Right ventricle myocardium superior (tissue), 1 donor: ENCODE results near the gene SEMA4C. TPM values are rescaled to one million over a fixed set of nuclear protein-coding genes. Genes with fewer than 3 reads are reported as not detected.
A peak's percentile ranks its signal among the peaks of the same experiment; 100 is the strongest.

ENCODE experiments used
- ATAC-seq: fragments of 200-7000 bp; cut with Tn5 transposase; one replicate; pipeline ENCODE4 v1.9.1; 2020; ENCODE audit warnings: mild to moderate bottlenecking; ENCODE audit not compliant: poor library complexity
- DNase-seq: peaks from one replicate; pipeline ENCODE4 v3.0.0-alpha.2; 2020
- intact Hi-C: fragments of 100-400 bp; cut with DNase I; formaldehyde crosslinking; loops from one replicate; pipeline ENCODE4 v1.11.2; 2022
- total RNA-seq: library from RNA; stranded (reverse); fragmentation: NEBNext Ultra II Directional; extraction: Animal tissue kit (Norgen Biotek cat#: 25700); gene quantifications from one replicate; pipeline ENCODE4 v1.2.1, GENCODE V29; 2021
- donor health status: DM: no; HTN: yes; CAD: no; lungs with severe emphysema.

Gene SEMA4C
- total RNA-seq, 1 donor from 2014 or later = 18.2 TPM

DNA sequence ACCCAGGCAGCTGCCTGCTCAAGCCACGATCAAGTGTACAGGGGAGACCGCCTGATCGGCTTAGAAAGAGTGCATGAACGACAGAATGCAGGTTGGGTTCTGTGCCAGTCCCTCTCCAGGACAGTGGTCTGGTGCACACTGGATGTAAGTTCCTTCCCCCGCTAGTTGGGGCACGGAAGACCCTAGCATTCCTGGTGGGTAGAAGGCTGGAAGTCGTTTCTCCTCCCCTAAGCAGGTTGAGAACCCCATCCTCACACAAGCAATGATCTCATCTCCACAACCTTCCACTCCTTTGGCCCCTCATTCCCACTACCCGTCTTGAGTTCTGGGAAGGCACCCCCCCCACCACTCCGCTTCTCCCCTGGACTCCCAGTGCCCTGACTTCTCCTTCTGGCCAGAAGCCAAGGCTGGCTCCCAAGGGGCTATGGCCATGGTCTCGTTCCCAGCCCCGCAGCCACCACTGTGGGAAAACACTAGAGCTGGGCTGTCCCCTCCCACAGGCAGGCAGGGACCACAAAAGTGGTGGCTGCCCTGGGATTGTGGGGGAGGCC lies 10.7 kb downstream of the SEMA4C start:
- peak; percentile 81 for DNase-seq
- ATAC-seq = no peak
- intact Hi-C loops = loop anchor here (2.0 kb wide), 1 partner anchor 92 kb away; no protein-coding TSS in a partner anchor

DNA sequence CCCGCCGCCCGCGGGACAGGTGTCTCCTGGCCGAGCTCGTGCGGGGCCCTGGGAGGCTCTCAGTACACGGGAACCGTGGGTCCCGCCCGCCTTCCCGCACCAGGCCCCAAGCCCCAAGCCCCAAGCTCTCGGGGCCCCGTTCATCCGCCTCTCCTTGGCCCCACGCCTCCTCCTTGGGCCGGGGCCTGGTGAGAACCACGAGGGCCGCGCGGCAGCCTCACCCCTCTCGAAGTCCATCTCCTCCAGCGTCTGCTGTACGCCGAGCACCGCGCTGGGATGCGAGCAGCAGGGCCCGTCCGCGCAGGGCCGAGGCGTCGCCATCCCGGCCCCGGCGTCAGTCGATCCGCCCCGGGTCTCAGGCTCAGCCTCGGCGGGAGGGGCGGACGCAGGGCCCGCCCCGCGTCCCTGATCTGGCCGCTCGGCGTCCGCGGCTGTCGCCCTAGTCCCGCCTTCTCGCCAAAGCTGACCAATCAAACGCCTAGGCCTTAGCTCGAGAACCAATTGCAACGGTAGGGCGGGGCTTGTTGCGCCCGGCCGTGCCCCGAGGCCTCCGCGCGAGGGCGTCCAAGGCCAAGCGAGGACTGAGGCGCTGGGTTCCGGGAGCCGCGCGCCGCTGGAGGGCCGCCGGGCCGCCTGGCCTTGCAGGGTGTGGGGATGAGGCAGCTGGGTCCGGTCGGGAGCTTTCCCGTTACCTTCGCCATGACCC lies 12.1 kb downstream of the SEMA4C start, which contains the start of gene ANKRD39:
Gene ANKRD39, minus strand, starts transcription at position 350 of the 706 bp plus-strand sequence. Its CDS starts 29 bp downstream, at position 321.
- ATAC-seq (peak; percentile 96), DNase-seq (peak; percentile 99)
- intact Hi-C loops = loop anchor here (2.0 kb wide), 1 partner anchor 93 kb away; no protein-coding TSS in a partner anchor

DNA sequence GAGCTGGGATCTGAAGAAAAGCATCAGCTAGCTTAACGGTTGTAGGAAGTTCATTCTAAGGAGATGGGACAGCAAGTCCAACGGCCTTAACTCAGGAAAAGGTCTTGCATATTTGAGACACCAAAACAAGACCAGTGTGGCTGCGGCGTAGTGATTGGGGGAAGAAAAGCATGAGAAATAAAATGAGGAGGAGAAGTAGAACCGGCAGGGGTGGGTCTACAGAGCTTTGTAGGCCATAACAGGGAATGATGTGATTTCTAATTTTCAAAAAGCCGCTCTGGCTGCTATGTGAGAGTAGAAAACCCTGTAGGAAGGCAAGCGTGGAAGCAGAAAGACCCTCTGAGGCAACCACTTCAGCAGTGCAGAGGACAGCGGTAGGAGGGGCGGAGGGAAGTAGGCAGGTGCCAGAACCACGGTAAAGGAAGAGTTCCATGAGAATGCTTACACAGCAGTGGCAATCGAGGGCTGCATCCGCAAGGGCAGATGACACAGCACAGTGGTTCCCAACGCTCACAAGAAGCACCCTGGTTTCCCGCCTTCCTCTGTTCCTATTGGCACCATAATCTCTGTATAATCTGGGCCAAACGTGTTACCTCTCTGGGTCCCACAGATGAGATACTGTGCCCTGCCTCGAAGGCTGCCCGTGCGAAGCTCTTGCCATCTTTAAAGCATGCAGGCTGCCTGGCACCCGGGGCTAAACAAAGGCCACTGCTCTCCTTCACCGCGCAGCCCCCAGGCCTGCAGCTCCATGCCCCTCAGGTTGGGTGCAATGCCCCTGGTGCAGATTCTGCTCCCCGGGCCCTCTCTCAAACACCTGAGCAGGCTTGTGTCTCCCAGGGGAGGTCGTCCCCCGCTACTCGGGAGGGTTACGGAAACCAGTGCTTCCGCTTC lies 12.9 kb downstream of the SEMA4C start:
- DNase-seq (no peak), ATAC-seq (peak; percentile 2)
- intact Hi-C loops = no loop called here

DNA sequence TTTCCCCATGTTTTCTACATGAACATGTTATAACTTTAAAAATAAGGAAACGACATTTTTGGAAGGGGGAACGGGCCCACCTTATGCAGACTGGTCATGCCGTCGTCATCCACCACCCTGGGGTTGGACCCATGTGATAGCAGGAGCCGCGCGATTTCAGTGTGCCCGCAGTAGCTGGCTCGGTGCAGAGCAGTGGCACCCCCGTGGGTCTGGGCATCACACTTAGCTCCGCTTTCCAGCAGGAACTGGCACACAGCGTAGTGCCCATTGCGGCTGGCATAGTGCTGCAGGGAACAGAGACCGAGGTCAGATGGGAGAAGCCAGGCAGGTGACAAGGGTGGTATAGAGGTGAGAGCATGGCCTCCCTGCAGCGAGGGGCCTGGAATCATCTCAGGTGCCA lies 16.6 kb downstream of the SEMA4C start:
- no peak for DNase-seq
- intact Hi-C loops = no loop called here
- ATAC-seq = no peak

DNA sequence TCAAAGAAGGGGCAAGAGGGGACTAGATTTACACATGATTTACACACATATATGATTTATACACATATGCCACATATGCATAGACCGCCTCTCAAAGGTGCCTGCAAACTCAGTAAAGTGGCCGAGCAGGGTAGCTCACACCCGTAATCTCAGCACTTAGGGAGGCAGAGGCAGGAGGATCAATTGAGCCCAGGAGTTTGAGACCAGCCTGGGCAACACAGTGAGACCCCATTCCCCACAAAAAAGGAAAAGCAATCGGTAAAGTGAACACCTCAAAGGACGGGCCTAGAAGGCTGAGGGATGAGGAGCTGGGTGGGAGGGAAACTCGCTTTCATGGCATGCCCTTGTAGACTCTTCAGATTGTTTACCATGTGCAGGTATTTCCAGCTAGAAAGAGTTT lies 17.2 kb downstream of the SEMA4C start:
- intact Hi-C loops = no loop called here
- ATAC-seq (no peak), DNase-seq (no peak)

DNA sequence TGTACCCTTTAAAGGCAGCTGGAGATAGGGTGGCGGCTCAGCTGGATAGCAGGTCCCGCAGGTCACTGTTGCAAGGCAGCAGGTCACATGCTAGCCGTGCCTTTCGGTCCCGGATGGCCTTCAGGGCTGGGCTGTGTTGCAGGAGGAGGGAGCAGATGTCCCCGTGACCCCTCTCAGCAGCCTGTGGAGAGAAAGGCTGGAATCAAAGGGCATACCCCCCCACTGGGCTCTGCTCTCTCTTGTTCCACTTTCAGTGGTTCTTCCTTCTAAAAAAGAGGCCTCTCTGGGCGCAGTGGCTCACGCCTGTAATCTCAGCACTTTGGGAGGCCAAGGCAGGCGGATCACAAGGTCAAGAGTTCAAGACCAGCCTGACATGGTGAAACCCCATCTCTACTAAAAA lies 21.6 kb downstream of the SEMA4C start:
- DNase-seq = no peak
- intact Hi-C loops = no loop called here
- peak; percentile 24 for ATAC-seq

DNA sequence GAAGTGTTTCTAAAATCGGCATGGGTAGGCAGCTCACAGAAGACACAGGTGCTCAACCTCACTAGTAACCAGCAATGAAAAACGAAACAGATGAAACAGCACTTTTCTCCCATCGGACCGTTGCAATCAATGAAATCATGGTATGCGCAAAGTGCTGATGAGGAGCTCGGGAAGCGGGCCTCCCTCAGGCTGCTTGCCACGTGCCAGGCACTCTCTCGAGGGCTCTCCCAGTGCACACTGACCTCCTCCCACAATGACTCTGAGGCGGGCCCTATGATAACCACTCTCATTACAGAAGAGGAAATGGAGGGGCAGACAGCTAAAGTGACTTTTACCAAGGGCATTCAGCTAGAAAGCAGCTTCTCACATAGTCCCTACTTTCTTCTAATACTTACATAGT lies 22.3 kb downstream of the SEMA4C start:
- ATAC-seq = no peak

DNA sequence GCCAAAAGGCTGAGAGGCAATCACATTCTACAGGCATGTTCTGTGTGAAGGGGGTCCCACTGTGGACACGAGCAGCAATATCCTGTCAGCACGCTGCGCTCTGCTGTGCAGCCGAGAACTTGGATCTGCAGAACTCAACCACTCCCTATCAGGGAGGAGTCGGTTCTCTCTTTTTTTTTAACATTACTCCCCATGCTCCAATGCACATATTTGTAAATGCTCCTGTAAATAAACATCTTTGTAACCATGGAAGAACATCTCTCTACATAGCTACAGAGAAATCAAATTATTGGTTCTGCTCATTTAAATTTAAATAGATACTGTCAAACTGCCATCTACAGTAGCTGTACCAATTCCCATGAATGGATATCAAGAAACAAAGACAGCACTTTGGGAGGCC lies 23.1 kb downstream of the SEMA4C start:
- ATAC-seq (no peak), DNase-seq (no peak)
- intact Hi-C loops = no loop called here

More for the DNA sequence above, 22.3 kb downstream of the SEMA4C start:
- no peak for DNase-seq
- intact Hi-C loops = no loop called here

DNA sequence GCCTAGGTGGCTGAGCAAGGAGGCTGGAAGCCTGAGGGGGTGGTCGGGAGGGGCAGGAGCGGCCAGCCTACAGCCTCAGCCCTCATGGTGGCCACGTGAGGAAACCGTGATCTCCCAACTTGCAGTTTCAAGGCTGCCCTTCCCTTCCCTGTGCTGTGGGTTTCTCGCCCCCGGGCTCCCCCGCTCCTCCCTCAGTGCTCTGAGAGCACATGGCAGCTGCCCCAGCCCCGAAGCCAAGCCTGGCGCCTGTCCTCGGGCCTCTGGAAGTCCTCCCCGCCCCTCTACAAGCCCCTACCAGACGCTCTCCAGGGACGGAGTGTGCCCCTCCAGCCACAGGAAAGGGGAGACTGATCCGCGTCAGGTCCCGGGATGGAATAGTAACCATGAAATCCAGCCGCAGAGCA lies 25.5 kb downstream of the SEMA4C start:
- ATAC-seq (no peak), DNase-seq (no peak)
- intact Hi-C loops = no loop called here

DNA sequence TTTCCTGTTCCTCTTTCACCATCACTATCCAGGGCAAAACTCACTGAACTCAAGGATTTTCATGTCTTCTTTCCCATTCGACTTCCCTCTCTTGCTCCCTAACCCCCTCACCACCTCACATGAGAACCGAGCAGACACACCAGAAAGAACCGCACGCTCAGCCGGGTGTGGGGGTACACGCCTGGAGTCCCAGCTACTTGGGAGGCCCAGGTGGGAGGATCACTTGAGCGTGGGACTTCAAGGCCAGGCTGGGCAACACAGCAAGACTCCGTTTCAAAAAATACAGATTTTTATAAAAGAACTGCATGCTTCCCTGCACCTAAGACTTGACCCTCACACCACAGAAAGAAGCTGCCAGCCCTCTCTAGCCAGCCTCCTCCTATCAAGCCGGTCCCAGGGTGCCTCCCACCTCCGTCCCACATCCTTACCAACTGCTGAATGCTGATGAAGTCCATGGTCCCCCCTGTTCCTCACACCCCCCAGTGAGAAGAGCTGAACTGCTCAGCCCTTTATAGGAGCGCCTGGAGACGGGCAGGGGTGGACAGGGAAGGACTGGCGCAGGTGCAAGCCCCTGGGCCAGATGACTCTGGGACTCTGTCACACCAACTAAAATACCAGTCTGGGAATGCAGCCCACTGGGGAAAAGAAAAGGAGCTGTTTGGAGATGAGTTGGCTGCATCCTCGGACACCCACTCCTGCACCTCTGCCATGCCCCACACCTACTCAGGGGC lies 26.2 kb downstream of the SEMA4C start, which contains the start of gene ANKRD23:
Gene ANKRD23, minus strand, starts transcription at position 484 of the 731 bp plus-strand sequence. Its CDS starts 29 bp downstream, at position 455.
- intact Hi-C loops = no loop called here
- DNase-seq (no peak), ATAC-seq (peak; percentile 38)

DNA sequence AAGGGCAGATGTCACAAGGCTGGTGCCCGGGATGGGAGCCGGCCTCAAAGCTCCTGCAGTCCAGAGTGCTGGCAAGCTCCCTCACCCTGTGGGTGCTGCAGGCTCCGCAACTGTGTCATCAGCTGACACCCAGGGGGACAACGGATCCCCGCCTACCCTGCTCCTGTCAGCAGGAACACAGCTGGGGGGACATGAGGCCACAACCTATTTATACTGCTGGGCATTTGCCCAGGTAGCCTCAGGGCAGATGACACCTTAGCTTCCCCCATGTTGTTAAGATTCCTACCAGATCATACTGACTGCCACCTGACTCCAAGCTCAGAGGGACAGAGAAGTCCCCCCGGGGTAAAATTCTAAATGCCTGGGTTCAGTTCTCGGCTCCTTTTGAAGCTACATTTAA lies 27.3 kb downstream of the SEMA4C start:
- peak; percentile 83 for ATAC-seq
- DNase-seq = peak; percentile 79
- intact Hi-C loops = no loop called here

DNA sequence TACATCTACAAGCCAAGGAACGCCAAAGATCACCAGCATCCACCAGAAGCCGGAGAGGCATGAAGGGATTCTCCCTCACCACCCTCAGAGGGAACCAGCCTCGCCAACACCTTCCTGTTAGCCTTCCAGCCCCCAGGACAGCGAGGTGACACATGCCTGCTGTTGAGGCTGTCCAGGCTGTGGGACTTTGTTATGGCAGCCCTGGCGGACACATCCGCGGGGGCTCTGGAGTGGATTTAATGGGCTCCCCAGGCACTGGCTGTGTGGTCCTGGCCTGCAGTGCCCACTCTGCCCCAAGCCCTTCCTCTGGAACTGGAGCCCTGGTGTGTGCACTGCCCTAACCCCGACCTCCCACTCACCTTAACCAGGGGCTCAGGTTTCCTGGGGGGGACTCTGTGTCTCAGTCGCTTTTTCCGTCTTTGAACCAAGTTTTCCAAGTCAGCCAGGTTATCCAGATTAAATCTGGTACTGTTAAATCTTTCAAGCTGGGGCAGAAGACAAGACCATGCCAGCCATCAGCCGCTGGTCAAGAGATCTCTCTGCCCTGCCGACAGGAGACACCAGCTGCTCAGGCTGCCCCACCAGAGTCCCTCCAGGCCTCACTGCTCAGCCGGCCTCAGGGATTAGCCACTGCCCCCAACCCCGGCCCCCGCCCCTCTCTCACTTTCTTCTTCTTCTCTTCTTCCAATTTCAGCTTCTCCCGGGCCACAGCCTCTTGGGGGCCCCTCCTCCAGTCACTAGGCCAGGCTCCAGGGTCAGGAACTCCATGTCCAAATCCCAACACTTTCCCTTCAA lies 28.0 kb downstream of the SEMA4C start:
- DNase-seq = no peak
- intact Hi-C loops = no loop called here
- ATAC-seq = peak; percentile 11

DNA sequence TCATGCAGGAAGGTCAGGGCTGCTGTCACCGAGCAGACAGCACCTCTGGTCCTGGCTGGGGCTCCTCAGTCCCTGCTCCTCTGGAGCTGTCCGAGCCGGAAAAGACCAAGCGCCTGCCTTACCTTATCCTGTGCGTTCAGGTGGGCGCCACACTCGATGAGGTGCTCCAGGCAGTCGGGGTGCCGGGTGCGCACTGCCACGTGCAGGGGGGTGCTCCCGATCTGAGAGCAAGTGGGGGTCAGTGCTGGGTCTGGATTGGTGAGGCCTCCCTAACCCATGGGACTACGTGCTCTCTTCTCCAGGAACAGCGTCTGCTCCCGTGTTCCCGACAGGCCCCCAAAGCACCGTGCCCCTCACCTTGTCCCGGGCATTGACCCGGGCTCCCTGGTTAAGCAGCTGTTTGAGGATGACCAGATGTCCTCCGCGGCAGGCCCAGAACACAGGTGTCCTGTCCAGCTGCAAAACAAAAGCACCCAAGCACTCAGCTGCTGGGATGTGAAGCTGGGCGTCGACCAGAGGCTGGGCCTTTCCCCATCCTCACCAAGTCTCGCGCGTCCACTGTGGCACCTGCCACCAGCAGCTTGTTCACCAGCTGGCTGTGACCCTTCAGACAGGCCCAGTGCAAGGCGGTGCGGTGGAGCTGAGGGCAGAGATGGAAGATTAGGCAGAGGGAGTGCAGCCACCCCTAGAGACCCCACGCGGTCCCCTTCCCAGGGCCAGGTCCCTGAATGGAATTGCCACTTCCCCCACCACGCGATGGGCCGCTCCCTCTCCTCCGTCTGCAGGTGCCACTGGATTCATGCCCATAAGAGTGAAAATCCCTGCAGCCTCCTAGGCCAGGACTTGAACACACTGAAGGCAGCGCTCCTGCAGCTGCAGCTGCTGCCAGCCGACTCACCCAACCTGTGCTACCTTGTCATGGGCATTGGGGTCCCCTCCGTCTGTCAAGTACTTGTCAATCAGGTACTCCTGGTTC lies 29.7 kb downstream of the SEMA4C start:
- no peak for DNase-seq
- ATAC-seq = no peak
- intact Hi-C loops = no loop called here

DNA sequence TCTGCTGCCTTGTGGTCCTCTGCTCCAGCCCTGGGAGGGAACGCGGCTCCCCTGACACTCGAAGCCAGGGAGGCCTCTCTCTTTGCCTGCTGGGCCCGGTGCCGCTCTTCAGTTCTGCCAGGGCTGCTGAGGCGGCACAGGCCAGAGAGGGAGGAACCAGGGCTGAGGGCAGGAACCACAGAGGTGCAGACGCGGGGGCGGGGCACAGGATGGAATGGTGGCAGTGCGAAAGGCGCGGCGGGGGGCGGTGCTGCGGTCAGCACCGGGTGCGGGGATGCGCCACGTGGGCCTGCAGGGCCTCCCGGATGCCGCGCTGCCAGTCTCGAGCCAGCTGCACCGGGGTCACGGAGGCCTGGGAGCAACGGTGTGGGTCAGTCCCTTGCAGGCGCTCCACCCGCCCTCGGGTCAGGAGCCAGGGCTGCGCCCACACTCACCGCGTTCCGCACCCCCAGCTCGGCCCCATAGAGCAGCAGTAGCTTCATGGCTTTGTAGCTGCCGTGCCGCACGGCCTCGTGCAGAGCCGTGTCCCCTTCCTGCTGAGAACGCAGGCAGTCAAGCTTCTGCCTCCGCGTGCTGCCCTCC lies 30.5 kb downstream of the SEMA4C start:
- peak; percentile 8 for ATAC-seq
- DNase-seq = peak; percentile 73
- intact Hi-C loops = no loop called here

DNA sequence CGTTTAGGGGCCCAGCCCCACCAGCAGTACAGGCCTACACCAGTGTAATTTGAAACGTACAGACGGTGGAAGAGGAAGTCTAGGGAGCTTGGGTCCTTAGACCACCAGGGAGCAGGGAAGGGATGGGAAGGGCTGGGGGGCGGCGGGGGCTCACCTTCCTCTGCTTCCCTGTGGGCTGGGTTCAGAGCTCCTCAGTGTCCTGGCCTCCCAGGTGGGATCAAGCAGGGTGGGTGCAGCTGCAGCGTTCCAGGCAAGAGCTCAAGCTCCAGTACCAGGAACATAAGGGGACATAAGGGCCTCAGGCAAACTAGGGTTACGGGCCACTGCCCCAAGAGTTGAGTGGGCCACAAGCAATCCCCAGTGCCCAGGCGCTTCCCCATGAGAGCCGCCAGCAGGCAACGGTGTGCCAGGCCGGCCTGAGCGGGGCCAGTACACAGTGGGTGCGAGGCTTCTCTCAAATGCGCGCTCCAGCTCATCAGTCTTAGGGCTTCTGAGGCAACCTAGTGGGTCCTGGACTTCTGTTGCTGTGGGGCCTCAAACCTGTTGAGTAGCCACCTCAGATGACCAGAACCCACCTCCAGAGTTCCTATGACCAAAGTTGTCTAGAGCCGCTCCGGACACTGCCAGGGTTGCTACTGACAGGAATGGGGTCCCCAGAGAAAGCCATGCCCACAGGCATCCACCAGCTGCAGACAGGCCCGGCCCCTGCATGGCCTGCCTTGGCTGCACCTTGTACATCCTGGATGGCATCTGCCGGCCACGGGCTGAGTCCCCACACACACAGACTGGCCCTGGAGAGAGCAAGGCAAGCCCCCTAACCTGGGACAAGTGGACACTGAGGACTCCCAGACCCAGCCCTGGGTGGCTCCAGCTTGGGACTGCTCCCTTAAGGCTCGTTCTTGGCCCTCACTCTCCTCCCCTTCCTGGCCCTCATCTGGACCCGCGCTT lies 31.3 kb downstream of the SEMA4C start:
- intact Hi-C loops = no loop called here
- DNase-seq (no peak), ATAC-seq (no peak)
